NCI-H345 treated with DMSO at 0.1 percent for 48 hours (cell line): ENCODE measurements around the gene BTN2A1.
"Not testable (repeated sequence)": the region's sequence is repeated elsewhere in the genome, so short reads cannot be mapped to it uniquely, and the experiment has no call there.

Experiments
- DNase-seq: peaks from one replicate; lab custom pipeline; 2025; ENCODE audit not compliant: unreplicated experiment; lab: John Stamatoyannopoulos, UW

The BTN2A1 gene

GRCh38 chr6:26489996-26490964, 32.5 kb downstream of the BTN2A1 start:
- DNase-seq: no peak

DNA sequence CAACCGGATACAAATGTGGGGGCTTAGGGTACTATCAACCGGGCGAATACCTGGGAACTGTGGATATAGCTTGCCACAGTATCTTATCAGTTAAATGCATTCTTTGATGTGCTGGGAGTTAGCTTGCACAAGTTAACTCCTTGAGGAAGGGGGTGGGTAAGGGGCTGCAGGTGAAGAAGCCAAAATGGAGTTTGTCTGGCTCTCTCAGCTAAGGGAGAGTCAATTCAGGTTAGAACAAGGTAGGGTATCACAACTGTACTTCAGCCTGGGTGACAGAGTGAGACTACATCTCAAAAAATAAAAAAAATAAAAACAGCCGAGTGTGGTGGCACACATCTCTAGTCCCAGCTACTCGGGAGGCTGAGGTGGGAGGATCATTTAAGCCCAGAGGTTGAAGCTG, 33.8 kb downstream of the BTN2A1 start:
- DNase-seq: no peak

DNA sequence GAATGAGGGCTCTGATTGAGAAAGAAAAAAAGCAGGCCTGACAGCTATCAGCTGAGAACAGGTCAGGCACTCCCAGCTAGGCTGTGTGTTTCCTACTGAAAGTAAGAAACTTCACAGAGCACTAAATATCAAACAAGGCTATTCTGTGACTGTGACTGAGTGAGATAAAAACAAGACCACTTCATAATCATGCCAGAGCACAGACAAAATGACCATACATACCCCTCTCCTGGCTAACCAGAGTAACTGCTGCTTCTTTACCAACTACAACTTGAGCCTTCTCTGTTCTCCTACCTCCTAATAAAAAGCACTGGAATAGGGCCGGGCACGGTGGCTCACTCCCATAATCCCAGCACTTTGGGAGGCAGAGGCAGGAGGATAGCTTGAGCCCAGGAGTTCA, 35.5 kb downstream of the BTN2A1 start:
- DNase-seq: no peak

DNA sequence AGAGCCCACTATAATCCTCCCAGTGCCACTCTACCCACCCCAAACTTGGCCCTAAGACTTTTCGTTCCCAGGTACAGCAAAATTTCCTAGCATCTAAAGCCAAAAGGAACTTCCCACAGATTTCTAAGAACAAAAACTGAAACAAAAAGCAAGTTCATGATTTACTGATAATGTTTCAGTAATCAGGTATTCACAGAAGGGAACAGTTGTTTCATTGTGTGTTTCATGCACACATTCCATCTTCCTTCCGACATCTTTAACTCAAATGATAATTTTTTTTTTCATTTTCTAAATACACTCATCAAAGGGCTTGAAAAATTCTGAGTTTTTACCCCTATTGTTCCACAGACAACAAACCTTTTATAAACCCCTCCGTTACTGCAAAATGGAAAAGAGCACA, 36.4 kb downstream of the BTN2A1 start:
- no peak for DNase-seq

DNA sequence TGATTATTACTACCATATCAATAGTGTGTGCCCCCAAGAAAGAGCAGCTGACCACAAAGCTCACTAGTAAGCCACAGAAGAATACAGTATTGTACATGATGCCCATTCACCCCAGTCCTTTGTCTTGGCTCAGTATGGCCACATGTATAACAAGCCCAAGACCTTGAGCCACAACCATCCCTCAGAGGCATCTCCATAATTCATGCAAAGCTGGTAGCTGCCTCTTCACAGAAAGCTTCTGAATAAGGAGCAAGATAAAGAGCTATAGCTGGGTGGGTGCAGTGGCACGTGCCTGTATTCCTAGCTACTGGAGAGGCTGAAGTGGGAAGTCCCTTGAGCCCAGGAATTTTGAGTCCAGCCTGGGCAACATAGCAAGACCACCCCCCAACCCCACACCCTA, 37.5 kb downstream of the BTN2A1 start:
- DNase-seq: no peak

DNA sequence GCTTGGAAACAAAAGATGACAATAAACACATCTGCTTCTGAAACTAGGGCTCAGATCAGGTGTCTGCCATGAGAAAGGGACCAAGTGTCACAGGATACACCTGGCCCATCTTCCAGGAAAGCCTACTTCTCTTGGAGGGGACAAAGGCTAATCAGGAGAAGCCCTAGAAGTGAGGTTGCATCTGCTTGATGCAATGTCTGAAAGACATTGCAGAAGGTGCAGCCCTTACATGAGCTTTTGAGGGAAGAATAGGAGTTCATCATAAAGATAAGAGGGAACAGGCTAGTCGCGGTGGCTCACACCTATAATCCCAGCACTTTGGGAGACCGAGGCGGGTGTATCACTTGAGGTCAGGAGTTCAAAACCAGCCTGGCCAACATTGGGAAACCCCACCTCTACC, 39.9 kb downstream of the BTN2A1 start:
- DNase-seq: no peak

GRCh38 chr6:26500102-26500501, 42.3 kb downstream of the BTN2A1 start, which contains the start of gene BTN1A1:
TSS of gene BTN1A1 (plus strand) at chr6:26500303. CDS start at chr6:26501287, 984 bp downstream.
- no peak for DNase-seq

DNA sequence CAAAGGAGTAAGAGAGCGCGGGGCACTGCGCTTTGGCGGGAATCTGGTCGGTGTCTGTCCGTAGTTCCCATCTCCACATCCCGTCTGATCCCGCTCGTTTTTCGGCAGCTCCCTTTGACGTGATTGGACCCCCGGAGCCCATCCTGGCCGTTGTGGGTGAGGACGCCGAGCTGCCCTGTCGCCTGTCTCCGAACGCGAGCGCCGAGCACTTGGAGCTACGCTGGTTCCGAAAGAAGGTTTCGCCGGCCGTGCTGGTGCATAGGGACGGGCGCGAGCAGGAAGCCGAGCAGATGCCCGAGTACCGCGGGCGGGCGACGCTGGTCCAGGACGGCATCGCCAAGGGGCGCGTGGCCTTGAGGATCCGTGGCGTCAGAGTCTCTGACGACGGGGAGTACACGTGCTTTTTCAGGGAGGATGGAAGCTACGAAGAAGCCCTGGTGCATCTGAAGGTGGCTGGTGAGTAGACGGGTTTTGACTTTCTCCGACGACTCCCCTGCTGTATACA, 43.8 kb downstream of the BTN2A1 start:
- DNase-seq: peak; percentile 24

DNA sequence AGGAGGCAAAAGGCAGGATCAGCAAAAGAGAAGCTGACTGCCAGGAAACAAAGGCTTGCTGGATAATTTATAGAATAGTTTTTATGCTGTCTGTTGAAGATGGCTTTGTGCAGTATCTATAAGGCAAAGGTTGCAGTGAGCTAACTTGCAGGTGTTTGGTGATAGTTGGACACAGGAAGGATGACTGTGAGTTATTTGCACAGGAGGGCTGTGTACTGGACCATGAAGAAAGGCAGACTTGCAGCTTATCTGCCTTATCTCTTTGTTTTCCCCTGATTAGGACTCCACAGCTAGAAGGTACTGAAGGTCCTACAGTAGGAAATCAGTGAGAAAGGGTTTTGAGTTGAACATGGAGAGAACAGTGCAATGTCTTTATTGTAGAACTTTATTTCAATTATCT, 44.4 kb downstream of the BTN2A1 start:
- DNase-seq: peak; percentile 24

- no peak for DNase-seq
These were observed 44.9 kb downstream of the BTN2A1 start for GRCh38 chr6:26502626-26503025.

GRCh38 chr6:26507658-26508057, 49.9 kb downstream of the BTN2A1 start:
- DNase-seq: no peak

DNA sequence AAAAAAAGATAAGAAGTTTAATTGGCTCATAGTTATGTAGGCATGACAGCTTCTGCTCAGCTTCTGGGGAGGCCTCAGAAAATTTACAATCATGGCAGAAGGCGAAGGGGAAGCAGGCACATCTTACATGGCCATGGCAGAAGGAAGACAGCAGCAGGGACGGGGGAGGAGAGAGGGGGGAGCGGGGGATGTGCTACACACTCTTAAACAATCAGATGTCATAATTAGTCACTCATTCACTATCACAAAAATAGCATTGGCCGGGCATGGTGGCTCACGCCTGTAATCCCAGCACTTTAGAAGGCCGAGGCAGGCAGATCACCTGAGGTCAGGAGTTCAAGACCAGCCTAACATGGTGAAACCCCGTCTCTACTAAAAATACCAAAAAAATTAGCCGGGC, 53.3 kb downstream of the BTN2A1 start:
- DNase-seq: not testable (repeated sequence)

- DNase-seq: no peak
These were observed 57.2 kb downstream of the BTN2A1 start for GRCh38 chr6:26514984-26515383.

DNA sequence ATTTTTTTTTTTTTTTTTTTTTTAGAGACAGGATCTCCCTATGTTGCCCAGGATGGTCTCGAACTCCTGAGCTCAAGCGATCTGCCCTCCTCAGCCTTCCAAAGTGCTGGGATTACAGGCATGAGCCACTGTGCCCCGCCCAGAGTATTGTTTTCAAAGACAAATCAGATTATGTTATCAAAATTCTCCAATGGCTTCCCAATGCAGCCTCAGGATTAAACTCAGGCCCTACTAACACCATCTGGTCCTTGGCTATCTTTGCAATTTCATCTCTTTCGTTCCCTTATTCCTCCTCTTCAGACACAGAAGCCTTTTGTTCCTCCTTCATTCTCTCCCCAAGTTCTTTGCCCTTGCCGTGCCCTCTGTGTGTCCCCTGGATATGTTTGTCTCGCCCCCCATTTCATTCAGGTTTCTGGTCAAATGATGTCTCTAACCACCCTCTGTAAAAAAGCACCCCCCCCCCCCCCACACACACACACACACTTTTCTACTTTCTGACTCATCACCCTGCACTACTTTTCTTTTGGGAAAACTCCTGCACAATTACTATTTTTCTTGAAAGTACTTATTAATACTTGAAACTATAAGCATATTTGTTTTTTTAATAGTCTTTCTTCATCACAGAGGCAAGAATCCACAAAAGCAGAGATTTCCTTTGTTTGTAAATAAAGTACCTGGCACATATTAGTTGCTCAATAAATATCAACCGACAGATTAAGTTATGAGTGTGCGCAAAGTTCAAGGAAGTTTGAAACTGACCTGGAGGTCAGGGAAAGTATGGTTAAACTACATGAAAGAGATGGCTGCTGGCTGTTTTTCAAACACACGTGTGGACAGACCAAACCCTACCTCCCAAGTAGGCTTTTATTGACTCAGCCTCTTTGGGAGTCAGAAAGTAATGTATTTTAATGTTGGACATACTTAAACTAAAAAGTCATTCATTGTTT, 59.0 kb downstream of the BTN2A1 start:
- no peak for DNase-seq
